ENCODE data around the gene F7.
"Not testable (repeated sequence)": the region's sequence is repeated elsewhere in the genome, so short reads cannot be mapped to it uniquely, and the experiment has no call there.

Gene F7

DNA sequence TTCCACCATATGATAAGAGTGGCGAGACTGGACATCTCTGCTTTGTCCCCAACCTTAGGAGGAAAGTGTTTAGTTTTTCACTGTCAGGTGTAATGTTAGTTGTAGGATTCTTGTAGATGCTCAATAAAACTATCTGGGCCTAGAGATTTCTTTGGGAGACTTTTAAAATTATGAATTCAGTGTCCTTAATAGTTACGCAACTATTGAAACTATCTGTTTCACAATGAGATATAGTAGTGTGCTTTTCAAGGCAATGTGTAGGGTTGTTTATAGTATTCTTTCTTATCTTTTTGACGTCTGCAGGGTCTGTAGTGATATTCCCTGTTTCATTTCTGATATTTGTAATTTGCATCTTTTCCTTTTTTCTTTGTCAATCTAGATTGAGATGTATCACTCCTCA, 33.2 kb upstream of the F7 start:
- DNase-seq (ENCODE audit: low spot score): no peak

DNA sequence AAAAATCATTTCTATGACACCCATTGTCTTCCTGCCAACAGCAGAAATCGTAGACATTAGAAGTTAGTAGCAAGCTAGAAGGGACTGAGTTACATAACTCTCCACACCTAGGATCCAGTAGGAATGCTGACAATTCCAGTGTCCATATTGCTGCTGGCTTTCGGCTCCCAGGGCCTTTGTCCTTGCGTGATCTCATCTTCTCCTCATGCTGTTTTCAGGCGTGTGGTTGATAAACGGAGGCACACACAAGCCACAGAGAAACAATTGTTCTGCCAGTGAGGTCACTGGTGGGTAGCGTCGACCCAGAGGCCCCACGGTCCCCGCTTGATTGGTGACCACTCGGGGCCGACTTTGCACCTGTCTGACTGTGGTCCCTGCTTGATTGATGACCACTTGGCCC, 31.6 kb upstream of the F7 start:
- DNase-seq (ENCODE audit: low spot score): no peak

DNA sequence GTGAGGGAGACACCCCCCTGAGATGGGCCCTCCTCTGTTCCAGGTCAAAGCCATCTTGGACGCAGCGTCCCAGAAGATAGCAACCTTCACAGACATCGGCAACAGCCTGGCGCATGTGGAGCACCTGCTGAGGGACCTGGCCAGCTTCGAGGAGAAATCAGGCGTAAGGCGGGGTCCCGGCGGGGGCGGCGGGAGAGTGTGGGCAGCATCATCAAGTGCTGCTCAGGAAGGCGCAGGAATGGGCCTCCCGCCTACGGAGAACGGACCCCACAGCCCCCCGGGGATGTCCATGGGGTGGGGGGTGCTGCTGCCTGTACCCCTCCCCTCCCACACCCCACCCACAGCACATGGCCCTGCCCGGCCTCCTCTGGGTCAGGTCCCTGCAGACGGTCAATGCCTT, 31.2 kb upstream of the F7 start:
- no peak for DNase-seq (ENCODE audit: low spot score)

DNA sequence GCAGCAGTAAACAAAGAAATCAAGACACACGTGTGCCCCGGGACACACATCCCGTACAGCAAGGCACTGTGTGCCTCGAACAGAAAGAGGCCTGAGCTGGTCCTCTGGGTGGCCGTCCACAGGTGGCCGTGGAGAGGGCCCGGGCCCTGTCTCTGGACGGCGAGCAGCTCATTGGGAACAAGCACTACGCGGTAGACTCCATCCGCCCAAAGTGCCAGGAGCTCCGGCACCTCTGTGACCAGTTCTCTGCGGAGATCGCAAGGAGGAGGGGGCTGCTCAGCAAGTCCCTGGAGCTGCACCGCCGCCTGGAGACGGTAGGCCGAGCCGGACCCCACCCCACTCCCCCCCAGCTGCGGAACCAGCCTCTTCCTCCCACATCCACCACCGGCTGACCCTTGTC, 30.7 kb upstream of the F7 start:
- DNase-seq (ENCODE audit: low spot score): no peak

DNA sequence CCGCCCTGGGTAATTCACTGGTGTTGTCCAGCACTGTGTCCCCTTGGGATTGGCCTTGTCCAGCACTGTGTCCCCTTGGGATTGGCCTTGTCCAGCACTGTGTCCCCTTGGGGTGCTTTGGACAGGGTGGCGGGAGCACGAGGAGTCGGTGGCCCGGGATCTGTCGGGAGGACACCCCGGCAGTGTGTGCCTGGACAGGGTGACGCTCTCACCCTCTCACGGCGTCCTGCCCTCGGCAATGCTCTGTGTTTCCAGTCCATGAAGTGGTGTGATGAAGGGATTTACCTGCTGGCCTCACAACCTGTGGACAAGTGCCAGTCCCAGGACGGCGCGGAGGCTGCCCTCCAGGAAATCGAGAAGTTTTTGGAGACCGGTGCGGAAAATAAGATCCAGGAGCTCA, 29.9 kb upstream of the F7 start:
- no peak for DNase-seq (ENCODE audit: low spot score)

DNA sequence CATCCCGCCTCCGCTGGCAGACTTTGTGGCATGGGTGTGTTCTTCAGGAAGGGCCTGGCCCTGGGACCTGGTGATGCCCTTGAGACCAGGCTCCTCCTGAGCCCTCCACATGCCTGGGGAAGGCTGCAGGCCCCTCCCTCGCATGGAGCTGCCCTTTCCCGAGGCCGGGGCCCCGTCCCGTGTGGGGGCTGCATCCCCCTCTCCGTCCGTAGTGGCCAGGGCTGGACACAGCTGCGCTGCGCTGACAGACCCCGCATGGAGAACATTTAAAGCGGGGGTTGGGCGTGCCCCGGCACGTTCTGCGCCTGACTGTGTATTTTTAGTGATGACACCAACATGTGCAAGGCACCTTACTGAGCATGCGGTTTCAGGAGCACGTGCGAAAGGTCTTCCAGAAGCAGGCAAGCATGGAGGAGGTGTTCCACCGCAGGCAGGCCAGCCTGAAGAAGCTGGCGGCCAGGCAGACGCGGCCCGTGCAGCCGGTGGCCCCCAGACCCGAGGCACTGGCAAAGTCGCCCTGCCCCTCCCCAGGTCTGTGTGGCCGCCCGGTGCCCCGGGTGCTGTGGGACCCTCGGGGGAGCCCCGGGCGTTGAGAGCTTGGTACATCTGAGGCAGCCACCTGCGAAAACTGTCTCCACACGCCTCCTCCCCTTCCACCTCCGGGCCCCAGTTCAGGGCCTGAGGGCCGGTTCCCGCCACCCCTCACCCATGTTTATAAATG, 28.8 kb upstream of the F7 start:
- DNase-seq (ENCODE audit: low spot score): no peak

DNA sequence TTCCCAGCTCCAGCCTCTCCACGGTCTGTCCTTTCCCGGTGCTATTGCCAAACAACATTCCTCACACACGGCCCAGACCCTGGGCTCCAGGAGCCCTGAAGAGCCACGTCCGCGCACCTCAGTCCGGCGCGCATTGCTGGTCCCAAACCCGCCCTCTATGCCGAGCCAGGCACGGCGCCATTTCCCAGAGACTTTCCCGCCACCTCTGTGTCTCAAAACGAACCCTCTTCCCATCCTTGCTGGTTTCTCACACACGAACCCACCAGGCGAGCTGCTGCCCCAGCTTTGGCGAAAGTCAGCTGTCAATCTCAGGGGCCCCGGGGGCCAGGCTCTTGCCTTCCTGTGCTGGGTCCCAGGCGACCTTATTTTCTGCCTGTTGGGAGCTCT, 28.0 kb upstream of the F7 start:
- DNase-seq (ENCODE audit: low spot score): no peak

DNA sequence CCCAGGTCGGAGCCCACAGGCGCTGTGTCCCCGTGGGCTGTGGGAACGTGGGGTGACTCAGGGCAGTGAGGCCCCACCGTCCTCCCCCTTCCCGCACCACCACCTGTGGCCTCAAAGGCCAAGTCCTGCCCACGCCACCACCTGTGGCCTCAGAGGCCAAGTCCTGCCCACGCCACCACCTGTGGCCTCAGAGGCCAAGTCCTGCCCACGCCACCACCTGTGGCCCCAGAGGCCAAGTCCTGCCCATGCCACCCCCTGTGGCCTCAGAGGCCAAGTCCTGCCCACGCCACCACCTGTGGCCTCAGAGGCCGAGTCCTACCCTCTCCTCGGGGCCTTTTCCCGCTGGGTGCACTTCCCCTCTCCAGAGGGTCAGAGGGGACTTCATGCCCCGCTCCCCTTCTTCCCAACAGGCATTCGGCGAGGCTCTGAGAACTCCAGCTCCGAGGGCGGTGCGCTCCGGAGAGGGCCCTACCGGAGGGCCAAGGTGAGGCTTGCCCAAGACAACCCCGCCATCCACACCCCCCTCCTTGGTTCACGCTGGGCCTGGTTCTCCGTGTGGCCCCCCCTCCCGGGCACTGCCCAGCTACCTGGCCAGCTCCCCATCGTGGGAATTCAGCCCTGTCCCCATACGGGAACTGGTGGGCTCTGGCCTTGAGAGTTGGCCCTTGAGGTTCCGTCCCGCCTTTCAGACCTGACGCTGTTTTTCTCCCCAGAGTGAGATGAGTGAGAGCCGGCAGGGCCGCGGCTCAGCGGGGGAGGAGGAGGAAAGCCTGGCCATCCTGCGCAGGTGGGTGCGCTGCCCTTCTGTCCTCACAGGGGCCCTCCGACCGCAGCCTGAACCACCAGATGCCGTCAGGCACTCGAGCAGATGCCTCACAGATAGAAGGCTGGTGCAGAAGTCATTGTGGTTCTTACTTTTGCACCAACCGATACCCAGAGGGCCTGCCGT, 27.4 kb upstream of the F7 start:
- no peak for DNase-seq (ENCODE audit: low spot score)

DNA sequence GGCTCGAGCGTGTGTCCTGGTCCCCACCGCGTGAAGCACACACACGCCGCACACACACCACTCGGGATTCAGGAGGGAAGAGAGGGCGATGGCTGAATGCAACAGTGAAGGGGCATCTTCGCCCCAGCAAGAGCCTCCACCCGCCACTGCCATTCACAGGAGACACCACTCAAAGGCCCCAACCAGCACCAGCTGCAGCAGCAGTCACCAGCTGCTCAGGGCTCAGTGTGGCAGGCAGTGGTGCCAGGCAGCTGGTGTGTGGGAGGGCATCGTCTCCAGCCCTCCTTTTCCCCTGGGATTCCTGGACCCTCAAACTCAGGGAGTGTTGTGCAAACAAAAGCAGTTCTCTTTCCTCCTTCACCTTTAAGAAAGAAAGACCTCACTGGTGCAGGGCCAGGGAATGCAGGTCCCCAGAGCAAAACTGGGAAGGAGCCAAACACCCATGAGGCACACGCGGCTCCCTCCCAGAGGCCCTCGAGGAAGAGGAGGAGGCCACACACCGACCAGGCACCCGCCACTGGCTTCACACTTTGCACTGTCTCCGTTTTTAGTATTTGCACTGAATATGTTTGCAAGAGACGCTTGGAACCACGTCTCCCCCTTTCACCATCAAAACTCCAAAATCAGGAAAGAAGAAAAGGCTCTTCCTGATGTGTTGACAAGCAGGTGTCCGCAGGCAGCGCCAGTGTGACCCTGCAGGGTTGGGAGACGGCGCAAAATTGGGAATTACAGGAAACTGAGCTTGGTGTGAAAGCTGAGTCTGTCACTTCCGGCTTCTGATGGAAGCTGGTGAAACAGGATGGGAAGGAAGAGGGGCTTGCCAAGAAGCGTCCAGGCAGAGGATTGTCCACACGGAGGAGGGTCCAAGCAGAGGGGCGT, 26.4 kb upstream of the F7 start:
- no peak for DNase-seq (ENCODE audit: low spot score)

DNA sequence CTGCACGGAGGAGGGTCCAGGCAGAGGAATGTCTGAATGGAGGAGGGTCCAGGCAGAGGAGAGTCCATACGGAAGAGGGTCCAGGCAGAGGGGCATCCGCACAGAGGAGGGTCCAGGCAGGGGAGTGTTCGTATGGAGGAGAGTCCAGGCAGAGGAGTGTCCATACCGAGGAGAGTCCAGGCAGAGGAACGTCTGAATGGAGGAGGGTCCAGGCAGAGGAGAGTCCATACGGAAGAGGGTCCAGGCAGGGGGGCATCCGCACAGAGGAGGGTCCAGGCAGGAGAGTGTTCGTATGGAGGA, 25.9 kb upstream of the F7 start:
- DNase-seq (ENCODE audit: low spot score): not testable (repeated sequence)

DNA sequence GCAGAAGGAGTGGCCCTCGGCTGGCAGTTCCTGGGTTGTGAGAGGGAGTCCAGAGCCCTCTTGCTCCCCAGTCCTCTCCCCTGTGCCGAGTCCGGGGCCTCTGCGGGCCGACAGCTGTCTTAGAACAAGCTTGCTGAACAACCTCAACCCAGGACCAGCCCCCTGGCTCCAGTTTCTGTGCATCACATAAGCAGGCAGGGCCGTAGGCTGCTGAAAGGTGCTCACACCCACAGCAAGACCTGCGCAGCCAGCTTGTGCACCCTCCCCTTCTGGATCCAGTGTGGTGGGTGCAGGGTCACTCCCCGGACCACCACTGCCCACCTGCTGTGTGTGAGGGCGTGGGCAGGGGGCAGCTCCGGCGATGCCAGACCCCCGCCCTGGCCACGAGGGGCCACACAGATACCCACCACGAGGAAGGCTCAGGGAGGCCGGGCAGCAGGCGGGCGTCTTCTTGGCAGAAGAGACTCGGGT, 25.2 kb upstream of the F7 start:
- DNase-seq (ENCODE audit: low spot score): no peak

DNA sequence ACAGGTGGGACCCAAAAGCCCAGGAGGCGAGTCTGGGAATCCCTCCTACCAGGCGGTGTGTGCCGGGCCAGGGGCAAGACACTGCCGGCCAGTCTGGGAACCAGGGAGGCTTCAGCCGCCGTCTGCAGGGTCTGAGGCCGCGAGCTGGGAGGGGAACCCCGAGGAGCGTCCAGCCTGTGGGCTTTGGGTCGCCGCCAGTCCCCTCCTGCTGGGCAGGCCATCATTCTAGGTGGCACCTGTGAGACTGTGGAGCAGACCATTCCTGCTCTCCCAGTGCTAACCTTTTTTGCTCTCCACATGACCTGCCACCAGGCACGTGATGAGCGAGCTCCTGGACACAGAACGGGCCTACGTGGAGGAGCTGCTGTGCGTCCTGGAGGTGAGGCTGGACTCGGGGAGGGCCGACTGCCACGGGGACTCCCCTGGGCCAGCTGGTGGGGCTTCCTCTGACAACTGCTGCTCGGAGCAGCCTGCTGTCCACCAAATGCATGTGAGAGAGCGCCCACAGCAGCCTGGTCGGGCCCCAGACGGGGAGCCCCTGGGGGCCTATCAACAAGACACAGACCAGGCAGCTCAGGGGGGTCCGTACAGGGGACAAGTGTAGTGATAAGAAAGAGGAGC, 24.6 kb upstream of the F7 start:
- no peak for DNase-seq (ENCODE audit: low spot score)

DNA sequence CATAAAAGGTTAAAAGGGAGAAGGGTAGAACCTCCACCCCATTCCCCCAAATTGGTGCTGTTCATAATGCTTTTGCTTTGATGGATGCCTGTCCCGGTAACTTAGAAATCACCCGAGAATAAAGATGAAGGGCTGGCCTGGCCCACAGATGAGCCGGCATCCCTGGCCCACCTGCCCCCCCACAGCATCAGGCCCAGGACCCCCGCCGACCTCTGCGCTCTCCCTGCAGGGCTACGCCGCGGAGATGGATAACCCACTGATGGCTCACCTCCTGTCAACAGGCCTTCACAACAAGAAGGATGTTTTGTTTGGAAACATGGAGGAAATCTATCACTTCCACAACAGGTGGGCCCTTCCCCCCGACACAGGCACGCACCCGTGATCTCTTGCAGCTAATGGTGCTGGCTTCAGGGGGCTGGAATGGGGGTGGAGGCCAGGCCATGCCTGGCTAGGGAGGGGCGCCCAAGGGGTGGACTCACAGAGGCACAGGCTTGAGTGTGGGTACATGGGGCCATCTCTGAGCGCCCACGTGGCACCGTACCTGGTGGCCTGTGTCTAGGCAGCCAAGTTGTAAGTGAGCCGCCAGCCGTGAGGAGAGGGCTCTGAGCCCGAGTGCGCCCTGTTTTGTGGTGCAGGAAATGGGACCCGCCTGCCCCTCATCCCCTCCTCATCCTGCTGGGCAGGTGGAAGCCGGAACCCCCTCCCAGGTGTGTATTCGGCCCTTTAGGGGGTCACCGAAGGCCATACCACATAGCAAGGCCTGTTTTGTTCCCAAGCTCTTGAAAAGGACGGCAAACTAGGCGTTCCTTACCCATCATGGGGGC, 23.2 kb upstream of the F7 start:
- no peak for DNase-seq (ENCODE audit: low spot score)

DNA sequence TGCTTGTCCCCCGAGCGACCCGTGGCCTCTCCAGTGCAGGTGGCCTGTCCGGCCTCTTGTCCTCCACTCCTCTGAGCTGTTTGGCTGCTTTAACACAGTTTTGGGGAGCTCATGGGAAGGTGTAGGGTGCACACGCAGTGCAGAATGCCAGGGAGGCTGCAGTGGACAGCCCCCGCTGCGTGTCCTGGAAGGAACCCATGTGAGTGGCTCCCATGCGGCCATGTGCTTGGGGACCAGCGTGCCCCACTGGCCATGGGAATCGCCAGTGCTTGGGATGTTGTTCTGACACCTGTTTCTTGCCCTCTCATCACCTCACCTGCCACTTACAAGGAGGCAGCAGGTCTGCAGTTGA, 22.6 kb upstream of the F7 start:
- no peak for DNase-seq (ENCODE audit: low spot score)

DNA sequence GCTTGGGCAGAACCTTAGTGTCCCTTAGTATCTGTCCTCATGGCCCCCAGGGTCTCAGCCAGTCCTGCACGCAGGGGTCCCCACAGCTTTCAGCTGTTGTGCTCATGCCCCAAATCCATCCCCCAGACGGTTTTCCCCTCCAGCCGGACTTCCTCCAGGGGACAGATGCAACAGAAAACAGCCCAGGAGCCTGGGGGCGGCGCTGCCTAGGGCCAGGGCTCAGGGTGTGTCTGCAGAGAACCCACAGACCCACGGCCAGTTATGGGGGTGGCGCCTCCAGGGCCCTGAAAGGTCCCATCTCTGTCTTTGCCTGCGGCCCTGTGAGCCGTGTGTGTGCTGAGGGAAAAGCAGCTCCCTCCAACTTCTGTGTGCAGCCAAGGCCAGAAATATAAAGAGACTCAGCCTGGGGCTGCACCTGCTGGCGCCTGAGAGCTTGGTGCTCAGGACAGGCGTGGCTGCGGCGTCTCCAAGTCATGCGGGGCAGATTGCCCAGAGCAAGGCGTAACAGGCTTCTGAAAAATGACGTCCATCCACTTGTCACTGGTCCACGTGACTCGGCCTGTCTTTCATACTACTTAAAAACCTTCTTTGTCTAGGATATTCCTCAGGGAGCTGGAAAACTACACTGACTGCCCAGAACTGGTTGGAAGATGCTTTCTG, 22.1 kb upstream of the F7 start:
- no peak for DNase-seq (ENCODE audit: low spot score)

DNA sequence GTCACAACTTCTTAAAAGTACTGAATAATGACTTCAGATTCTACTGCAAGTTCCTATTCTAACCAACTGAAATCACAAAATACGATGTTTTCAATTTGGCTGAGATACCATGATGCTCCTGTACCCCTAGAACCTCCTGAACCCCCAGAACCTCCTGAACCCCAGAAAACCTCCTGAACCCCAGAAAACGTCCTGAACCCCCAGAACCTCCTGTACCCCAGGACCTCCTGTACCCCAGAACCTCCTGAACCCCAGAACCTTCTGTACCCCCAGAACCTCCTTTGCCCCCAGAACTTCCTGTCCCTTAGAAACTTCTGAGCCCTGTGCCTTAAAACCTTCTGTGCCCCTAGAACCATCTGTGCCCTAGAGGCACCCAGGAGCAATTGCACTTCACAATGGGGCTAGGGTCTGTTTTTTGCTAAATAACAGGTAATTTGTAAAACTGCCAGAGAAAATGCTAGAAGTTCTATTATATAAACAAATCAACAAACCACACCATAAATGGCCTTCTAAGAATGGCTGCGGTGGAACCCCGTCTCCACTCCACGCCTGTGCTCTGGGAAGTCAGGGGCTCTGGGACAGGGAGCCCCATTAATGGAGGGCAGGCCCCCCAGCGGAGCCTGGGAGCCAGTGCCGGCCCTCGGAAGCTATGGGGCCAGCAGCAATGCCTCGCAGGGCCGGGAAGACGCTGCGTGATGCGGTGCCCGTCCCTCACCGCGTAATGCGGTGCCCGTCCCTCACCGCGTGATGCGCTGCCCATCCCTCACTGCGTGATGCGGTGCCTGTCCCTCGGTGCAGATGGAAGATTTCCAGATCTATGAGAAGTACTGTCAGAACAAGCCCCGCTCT, 21.3 kb upstream of the F7 start:
- no peak for DNase-seq (ENCODE audit: low spot score)

DNA sequence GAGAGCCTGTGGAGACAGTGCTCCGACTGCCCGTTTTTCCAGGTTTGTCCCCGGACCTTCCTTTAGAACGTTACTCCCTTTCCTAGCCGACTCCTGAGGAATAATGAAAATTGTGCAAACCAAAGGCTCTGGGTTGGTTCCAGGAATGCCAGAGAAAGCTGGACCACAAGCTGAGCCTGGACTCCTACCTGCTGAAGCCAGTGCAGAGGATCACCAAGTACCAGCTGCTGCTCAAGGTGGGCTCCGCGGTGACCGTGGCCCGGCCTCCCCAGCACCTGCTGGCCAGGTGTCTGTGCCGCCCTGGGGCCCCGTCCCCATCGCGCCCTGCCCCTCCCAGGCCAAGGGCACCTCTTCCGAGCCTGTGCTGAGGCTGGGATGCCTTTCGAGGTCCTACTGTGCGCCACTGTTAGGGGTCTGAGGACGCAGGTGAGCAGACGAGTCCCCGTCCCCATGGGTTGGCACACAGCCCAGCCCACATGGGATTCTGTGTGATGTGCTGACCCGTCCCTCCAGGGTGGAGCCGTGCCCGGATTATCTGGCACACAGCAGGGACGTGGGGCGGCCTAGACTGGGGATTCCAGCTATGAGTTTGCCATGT, 20.5 kb upstream of the F7 start:
- no peak for DNase-seq (ENCODE audit: low spot score)

DNA sequence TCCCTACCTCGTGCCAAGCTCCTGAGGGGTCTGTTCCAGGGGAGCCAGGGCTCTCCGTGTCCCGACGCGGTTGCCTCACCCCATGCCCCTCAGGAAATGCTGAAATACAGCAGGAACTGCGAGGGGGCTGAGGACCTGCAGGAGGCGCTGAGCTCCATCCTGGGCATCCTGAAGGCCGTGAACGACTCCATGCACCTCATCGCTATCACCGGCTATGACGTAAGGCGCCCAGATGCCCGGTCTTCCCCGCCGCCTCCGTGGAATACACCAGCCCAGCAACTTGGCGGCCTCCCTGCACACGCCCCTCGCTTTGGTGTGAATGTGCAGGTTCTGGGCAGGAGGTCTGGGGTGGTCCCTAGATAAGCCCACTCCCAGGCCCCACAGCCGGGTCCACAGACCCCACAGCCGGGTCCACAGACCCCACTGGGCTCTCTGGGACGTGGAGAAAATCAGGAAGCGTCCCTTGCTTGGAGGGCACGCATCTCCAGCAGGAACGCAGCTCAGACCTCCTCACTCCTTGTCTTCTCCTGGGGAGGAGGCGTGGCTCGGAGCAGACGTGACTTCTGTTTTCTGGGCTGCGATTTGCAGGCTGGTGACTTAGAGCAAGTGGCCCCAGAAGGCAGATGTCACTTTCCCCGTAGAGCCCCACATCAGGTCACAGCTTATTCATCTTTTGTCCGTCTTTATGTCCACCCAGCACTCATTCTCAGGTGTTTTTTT, 19.4 kb upstream of the F7 start:
- DNase-seq (ENCODE audit: low spot score): no peak

Measured in activated CD4-positive, alpha-beta T cell treated with anti-CD3 and anti-CD28 coated beads, Interleukin-2, Interleukin-4, amounts not matched to agents 100 ng/mL and 50 ng/mL, durations not matched to agents 16 hours and 8 hours (primary cell).